Mesenchymal stem cell (in vitro differentiated cells and primary cell): ENCODE data around the gene HIVEP3.

ENCODE experiments used
- DNase-seq: peaks from one replicate; pipeline ENCODE4 v3.0.0-alpha.2; 2013
- H2AFZ ChIP-seq: one replicate; pipeline ENCODE4 v1.6.1; 2013; ENCODE audit warnings: low read depth, mild to moderate bottlenecking, control low read depth, inconsistent platforms, low read length, moderate library complexity
- H2AK5ac ChIP-seq: 2 replicates; pipeline ENCODE4 v1.6.1; 2013; ENCODE audit warnings: low read length, moderate library complexity, mild to moderate bottlenecking, inconsistent platforms; ENCODE audit not compliant: severe bottlenecking
- H2BK120ac ChIP-seq: one replicate; pipeline ENCODE4 v1.6.1; 2013; ENCODE audit warnings: low read depth, mild to moderate bottlenecking, inconsistent platforms, low read length, moderate library complexity
- H2BK12ac ChIP-seq, 2 experiments: one replicate each; pipeline ENCODE4 v1.6.1; 2013; ENCODE audit warnings: inconsistent platforms in 2 of 2, low read length in 2 of 2, mild to moderate bottlenecking in 2 of 2, moderate library complexity in 2 of 2, control low read depth in 1 of 2
- H2BK15ac ChIP-seq: one replicate; pipeline ENCODE4 v1.6.1; 2013; ENCODE audit warnings: mild to moderate bottlenecking, low read depth, inconsistent platforms; ENCODE audit not compliant: poor library complexity, severe bottlenecking
- H2BK5ac ChIP-seq: 2 replicates; pipeline ENCODE4 v1.6.1; 2013; ENCODE audit warnings: low read depth, mild to moderate bottlenecking, low read length, control low read depth, inconsistent platforms; ENCODE audit not compliant: poor library complexity, severe bottlenecking
- H3K14ac ChIP-seq, 2 experiments: one replicate each; pipeline ENCODE4 v1.6.1; 2013; ENCODE audit warnings: inconsistent platforms in 2 of 2, low read length in 2 of 2, control low read depth in 1 of 2, mild to moderate bottlenecking in 1 of 2, moderate library complexity in 1 of 2
- H3K18ac ChIP-seq, 2 experiments: one replicate each; pipeline ENCODE4 v1.6.1; 2013; ENCODE audit warnings: inconsistent platforms in 2 of 2, low read length in 2 of 2, control low read depth in 1 of 2, low read depth in 1 of 2, mild to moderate bottlenecking in 1 of 2
- H3K23ac ChIP-seq, 2 experiments: one replicate each; pipeline ENCODE4 v1.6.1; 2013; ENCODE audit warnings: inconsistent platforms in 2 of 2, low read length in 2 of 2, mild to moderate bottlenecking in 2 of 2, moderate library complexity in 2 of 2, control low read depth in 1 of 2
- H3K27ac ChIP-seq: 2 replicates; pipeline ENCODE4 v1.5.1; 2013; ENCODE audit warnings: mild to moderate bottlenecking, moderate library complexity, low read length, control low read depth, inconsistent platforms; ENCODE audit not compliant: poor library complexity, severe bottlenecking
- H3K27me3 ChIP-seq, 2 experiments: 2 replicates each; pipeline versions ENCODE4 v1.6.1 to v1.7.0; 2013; ENCODE audit warnings: low read length in 2 of 2, mild to moderate bottlenecking in 2 of 2, moderate library complexity in 2 of 2, control low read depth in 1 of 2, inconsistent platforms in 1 of 2; ENCODE audit not compliant: control insufficient read depth in 1 of 2, insufficient read depth in 1 of 2
- H3K36me3 ChIP-seq, 2 experiments: 2 replicates each; pipeline versions ENCODE4 v1.6.1 to v1.7.0; 2013; ENCODE audit warnings: low read length in 2 of 2, control low read depth in 1 of 2, inconsistent platforms in 1 of 2, low read depth in 1 of 2, mild to moderate bottlenecking in 1 of 2; ENCODE audit not compliant: insufficient read depth in 2 of 2, control insufficient read depth in 1 of 2
- H3K4ac ChIP-seq, 2 experiments: one replicate each; pipeline ENCODE4 v1.6.1; 2013; ENCODE audit warnings: inconsistent platforms in 2 of 2, low read length in 2 of 2, mild to moderate bottlenecking in 2 of 2, moderate library complexity in 2 of 2, control low read depth in 1 of 2, low read depth in 1 of 2
- H3K4me1 ChIP-seq: 2 replicates; pipeline ENCODE4 v1.6.1; 2013; ENCODE audit warnings: low read depth, low read length, control low read depth; ENCODE audit not compliant: control insufficient read depth, insufficient read depth
- H3K4me2 ChIP-seq: 2 replicates; pipeline ENCODE4 v1.6.1; 2013; ENCODE audit warnings: low read length, mild to moderate bottlenecking, inconsistent platforms; ENCODE audit not compliant: poor library complexity, severe bottlenecking
- H3K4me3 ChIP-seq, 2 experiments: 2 replicates each; pipeline versions ENCODE4 v1.5.1 to v1.7.0; 2013; ENCODE audit warnings: low read length in 2 of 2, mild to moderate bottlenecking in 2 of 2, control low read depth in 1 of 2, low read depth in 1 of 2; ENCODE audit not compliant: insufficient read depth in 1 of 2
- H3K79me1 ChIP-seq: replicated peaks from 2 replicates; pipeline ENCODE4 v1.6.1; 2013; ENCODE audit warnings: mild to moderate bottlenecking, control low read depth, low read length, inconsistent platforms; ENCODE audit not compliant: poor library complexity, severe bottlenecking
- H3K9ac ChIP-seq: 2 replicates; pipeline ENCODE4 v1.7.0; 2013; ENCODE audit warnings: mild to moderate bottlenecking, low read length, moderate library complexity
- H3K9me3 ChIP-seq: 2 replicates; pipeline ENCODE4 v1.7.0; 2013; ENCODE audit warnings: mild to moderate bottlenecking, low read length; ENCODE audit not compliant: control insufficient read depth
- H4K8ac ChIP-seq: one replicate; pipeline ENCODE4 v1.6.1; 2013; ENCODE audit warnings: inconsistent platforms, mild to moderate bottlenecking, low read length, moderate library complexity
- H4K91ac ChIP-seq: one replicate; pipeline ENCODE4 v1.6.1; 2013; ENCODE audit warnings: mild to moderate bottlenecking, low read length, inconsistent platforms
- WGBS: methylation state at CpG from one replicate; pipeline ENCODE4 v1.1.7; 2013; ENCODE audit warnings: mixed read lengths; 5-methylcytosine and 5-hydroxymethylcytosine counted together

Gene HIVEP3

GRCh38 chr1:41898191-41898713 lies 20.5 kb downstream of the HIVEP3 start:
- no peak overlapping the region for H2BK120ac ChIP-seq
- H2BK5ac ChIP-seq, result no peak overlapping the region
- no peak overlapping the region for H3K23ac ChIP-seq
- H3K4me2 ChIP-seq, result no peak overlapping the region
- no peaks in the 10 kb centered on the region for H3K36me3 ChIP-seq
- H4K8ac ChIP-seq, result peak overlapping the region; percentile 14
- no peak overlapping the region for H3K4me3 ChIP-seq
- H3K18ac ChIP-seq, result peak overlapping the region; percentile 11 to 98
- DNase-seq, result peak; percentile 85
- no peaks in the 10 kb centered on the region for H3K9me3 ChIP-seq
- peak overlapping the region in 1 of 2 experiments; percentile 68 for H3K14ac ChIP-seq
- no peaks in the 10 kb centered on the region for H3K27me3 ChIP-seq
- H2BK12ac ChIP-seq, result peak overlapping the region; percentile 0 to 98
- no peak overlapping the region for H2BK15ac ChIP-seq
- H3K4me1 ChIP-seq, result peaks cover 24% of the 10 kb centered on the region
- 23% methylated on average over 6 of the region's 6 CpGs for WGBS
- no peak overlapping the region for H3K9ac ChIP-seq
- no peak overlapping the region for H3K4ac ChIP-seq
- no peak overlapping the region for H2AK5ac ChIP-seq
- H3K27ac ChIP-seq, result no peak overlapping the region
- H4K91ac ChIP-seq, result peak overlapping the region; percentile 8
- H2AFZ ChIP-seq, result peak overlapping the region; percentile 60
- peaks cover 23% of the 10 kb centered on the region for H3K79me1 ChIP-seq

- Histone ChIP-seq H4K91ac (no peak overlapping the region), H3K4me3 (no peak overlapping the region), H3K4ac (no peak overlapping the region), H2BK12ac (peak overlapping the region in 1 of 2 experiments; percentile 72), H3K4me1 (peaks cover 22% of the 10 kb centered on the region), H2BK15ac (no peak overlapping the region), H3K27me3 (no peaks in the 10 kb centered on the region), H3K9me3 (no peaks in the 10 kb centered on the region), H3K79me1 (peaks cover 35% of the 10 kb centered on the region), H3K23ac (no peak overlapping the region), H4K8ac (peak overlapping the region; percentile 35), H3K9ac (no peak overlapping the region), H3K14ac (no peak overlapping the region), H3K27ac (no peak overlapping the region), H2AK5ac (no peak overlapping the region), H3K18ac (peak overlapping the region; percentile 28 to 29), H3K36me3 (no peaks in the 10 kb centered on the region), H2BK120ac (no peak overlapping the region), H2BK5ac (no peak overlapping the region), H2AFZ (no peak overlapping the region), H3K4me2 (no peak overlapping the region)
- 65% methylated on average over 3 of the region's 4 CpGs for WGBS
- DNase-seq, result no peak
Observed at GRCh38 chr1:41895552-41895951, 23.2 kb downstream of the HIVEP3 start.

- Histone ChIP-seq H3K4me3 (no peak overlapping the region), H2BK120ac (peak overlapping the region; percentile 52), H3K18ac (peak overlapping the region in 1 of 2 experiments; percentile 47), H3K27ac (no peak overlapping the region), H2AK5ac (no peak overlapping the region), H3K14ac (no peak overlapping the region), H2BK5ac (no peak overlapping the region), H3K9ac (no peak overlapping the region), H3K4me2 (no peak overlapping the region), H3K4ac (peak overlapping the region in 1 of 2 experiments; percentile 24), H3K4me1 (peaks cover 19% of the 10 kb centered on the region), H2BK15ac (peak overlapping the region; percentile 49), H2AFZ (no peak overlapping the region), H3K27me3 (no peaks in the 10 kb centered on the region), H3K9me3 (no peaks in the 10 kb centered on the region), H3K79me1 (peaks cover 38% of the 10 kb centered on the region), H3K23ac (no peak overlapping the region), H4K91ac (peak overlapping the region; percentile 64), H3K36me3 (no peaks in the 10 kb centered on the region), H2BK12ac (peak overlapping the region in 1 of 2 experiments; percentile 72), H4K8ac (peak overlapping the region; percentile 82)
- 91% methylated on average over 6 of the region's 6 CpGs for WGBS
- no peak for DNase-seq
Observed at GRCh38 chr1:41894808-41895483, 23.8 kb downstream of the HIVEP3 start.

- no peak for DNase-seq
- Histone ChIP-seq H2BK12ac (no peak overlapping the region), H2AFZ (no peak overlapping the region), H3K9me3 (no peaks in the 10 kb centered on the region), H3K27me3 (no peaks in the 10 kb centered on the region), H3K4ac (no peak overlapping the region), H3K9ac (no peak overlapping the region), H3K18ac (no peak overlapping the region), H3K79me1 (peaks cover 44% of the 10 kb centered on the region), H3K4me3 (no peak overlapping the region), H3K4me2 (no peak overlapping the region), H4K8ac (no peak overlapping the region), H2BK15ac (no peak overlapping the region), H3K23ac (no peak overlapping the region), H2BK5ac (no peak overlapping the region), H3K27ac (no peak overlapping the region), H2AK5ac (no peak overlapping the region), H4K91ac (no peak overlapping the region), H3K4me1 (peaks cover 19% of the 10 kb centered on the region), H3K14ac (no peak overlapping the region), H2BK120ac (no peak overlapping the region), H3K36me3 (no peaks in the 10 kb centered on the region)
- 91% methylated on average over 4 of the region's 4 CpGs for WGBS
Observed at GRCh38 chr1:41894101-41894807, 24.5 kb downstream of the HIVEP3 start.
